Large intestine (tissue), 3 donors: Measurements from ENCODE around the gene PAM16. TPM values are rescaled to one million over a fixed set of nuclear protein-coding genes. Genes with fewer than 3 reads are reported as not detected.

Experiments used
- DNase-seq, 2 donors: peaks; one replicate each; pipeline versions ENCODE4 v3.0.0 to v3.0.0-alpha.2; 2013
- H3K27ac ChIP-seq: one replicate; pipeline ENCODE4 v1.5.1; 2013; ENCODE audit warnings: low read length
- H3K27me3 ChIP-seq: 2 replicates; pipeline ENCODE4 v1.6.1; 2013; ENCODE audit warnings: low read length; ENCODE audit not compliant: control insufficient read depth, insufficient read depth
- H3K36me3 ChIP-seq: 2 replicates; pipeline ENCODE4 v1.6.1; 2013; ENCODE audit warnings: low read length; ENCODE audit not compliant: control insufficient read depth, insufficient read depth
- H3K4me1 ChIP-seq: one replicate; pipeline ENCODE4 v1.6.1; 2013; ENCODE audit warnings: low read length; ENCODE audit not compliant: control insufficient read depth, insufficient read depth
- H3K4me3 ChIP-seq: one replicate; pipeline ENCODE4 v1.5.1; 2013; ENCODE audit warnings: low read length
- H3K9me3 ChIP-seq: one replicate; pipeline ENCODE4 v1.6.1; 2013; ENCODE audit warnings: mild to moderate bottlenecking, low read depth, low read length, moderate library complexity; ENCODE audit not compliant: control insufficient read depth
- WGBS: methylation state at CpG from one replicate; pipeline ENCODE4 v1.1.5; 2013; ENCODE audit warnings: low lambda C conversion rate; ENCODE audit not compliant: insufficient coverage; 5-methylcytosine and 5-hydroxymethylcytosine counted together
- polyA plus RNA-seq: library from polyadenylated mRNA; unstranded; fragments of 120-200 nt; gene quantifications from one replicate; pipeline ENCODE4 v1.2.1, GENCODE V29; 2013

Gene PAM16
- polyA plus RNA-seq, 1 donor: 37.9 TPM

DNA sequence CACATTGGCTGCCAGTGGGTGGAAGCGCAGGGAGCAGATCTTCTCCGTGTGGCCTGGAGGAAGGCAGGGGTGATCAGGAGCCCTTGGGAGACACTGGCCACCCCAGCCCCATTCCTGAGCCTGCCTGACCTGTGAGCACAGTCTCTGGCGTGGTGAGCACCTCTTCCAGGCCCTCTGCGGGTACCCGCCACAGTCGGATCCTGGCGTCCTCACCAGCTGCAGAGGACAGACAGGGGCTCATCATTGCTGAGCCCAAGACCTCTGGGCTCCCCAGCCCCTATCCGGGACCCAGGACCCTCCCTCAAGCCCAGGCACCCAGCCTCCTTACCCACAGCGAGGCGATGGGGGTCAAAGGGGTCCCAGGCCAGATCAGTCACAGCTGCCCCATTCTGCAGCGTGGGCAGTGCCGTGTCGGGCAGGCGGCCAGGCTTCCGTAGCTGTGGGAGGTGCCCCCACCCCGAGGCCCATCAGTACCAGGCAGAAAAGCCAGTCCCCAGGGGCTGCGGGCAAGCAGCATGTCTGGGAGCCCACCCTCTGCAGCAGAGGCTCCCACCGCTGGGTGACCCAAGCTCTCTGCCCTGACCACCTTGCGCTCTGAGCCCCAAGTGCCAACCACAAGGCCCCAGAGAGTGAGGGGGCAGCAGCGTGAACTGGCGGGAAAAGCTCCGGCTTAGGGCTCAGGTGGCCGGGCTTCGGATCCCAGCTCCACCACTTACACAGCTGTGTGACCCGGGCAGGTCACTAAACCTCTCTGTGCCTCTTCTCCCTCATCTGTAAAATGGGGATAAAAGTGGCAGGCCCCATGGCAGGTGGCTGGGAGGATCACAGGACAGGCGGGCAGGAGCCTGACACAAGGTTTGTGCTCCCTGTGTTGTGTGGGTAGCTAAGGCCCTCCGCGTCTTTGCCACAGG, 10.2 kb upstream of the PAM16 start:
- H3K9me3 ChIP-seq: no peaks in the 10 kb centered on the region
- H3K27me3 ChIP-seq: no peaks in the 10 kb centered on the region
- no peak overlapping the region for H3K4me3 ChIP-seq
- WGBS: no CpG with 5 or more reads among the region's 28 CpGs
- peaks cover 75% of the 10 kb centered on the region for H3K36me3 ChIP-seq
- H3K4me1 ChIP-seq: no peaks in the 10 kb centered on the region
- DNase-seq: no peak
- no peak overlapping the region for H3K27ac ChIP-seq

DNA sequence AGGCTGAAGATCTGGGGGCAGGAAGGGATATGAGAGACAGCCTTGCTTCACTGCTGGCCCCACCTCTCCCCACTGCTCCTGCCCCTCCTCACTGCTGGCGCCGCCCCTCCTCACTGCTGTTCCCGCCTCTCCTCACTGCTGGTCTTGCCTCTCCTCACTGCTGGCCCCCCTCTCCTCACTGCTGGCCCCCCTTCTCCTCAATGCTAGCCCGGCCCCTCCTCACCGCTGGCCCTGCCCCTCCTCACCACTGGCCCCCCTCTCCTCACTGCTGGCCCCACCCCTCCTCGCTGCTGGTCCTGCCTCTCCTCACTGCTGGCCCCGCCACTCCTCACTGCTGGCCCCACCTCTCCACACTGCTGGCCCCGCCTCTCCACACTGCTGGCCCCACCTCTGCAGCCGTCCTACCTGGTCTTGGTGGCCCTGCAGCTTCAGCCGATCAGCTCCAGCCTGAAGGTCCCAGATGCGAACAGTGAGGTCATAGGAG, 9.5 kb upstream of the PAM16 start:
- Histone ChIP-seq H3K27ac (no peak overlapping the region), H3K9me3 (no peaks in the 10 kb centered on the region), H3K4me1 (no peaks in the 10 kb centered on the region), H3K27me3 (no peaks in the 10 kb centered on the region), H3K4me3 (no peak overlapping the region), H3K36me3 (peaks cover 70% of the 10 kb centered on the region)
- no peak for DNase-seq
- WGBS: 87% methylated on average over 3 of the region's 11 CpGs

DNA sequence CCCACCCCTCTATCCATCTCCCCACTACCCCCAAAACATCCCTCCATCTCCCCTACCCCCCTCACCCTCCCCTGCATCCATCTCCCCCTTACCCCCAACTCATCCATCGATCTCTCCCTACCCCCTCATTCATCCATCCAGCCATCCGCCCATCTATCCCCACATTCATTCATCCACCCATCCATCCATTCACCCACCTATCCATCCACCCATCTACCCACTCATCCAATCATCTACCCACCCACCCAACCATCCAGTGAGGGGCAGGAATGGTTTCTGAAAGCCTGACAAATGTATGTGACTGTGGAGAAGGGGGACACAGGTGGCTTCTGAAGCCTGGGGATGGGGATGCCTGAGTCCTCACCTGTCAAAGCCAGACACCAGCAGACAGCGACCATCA, 8.8 kb upstream of the PAM16 start:
- H3K4me1 ChIP-seq: no peaks in the 10 kb centered on the region
- no peaks in the 10 kb centered on the region for H3K27me3 ChIP-seq
- no peak overlapping the region for H3K27ac ChIP-seq
- H3K36me3 ChIP-seq: peaks cover 67% of the 10 kb centered on the region
- 80% methylated on average over 1 of the region's 3 CpGs for WGBS
- no peak for DNase-seq
- no peaks in the 10 kb centered on the region for H3K9me3 ChIP-seq
- H3K4me3 ChIP-seq: no peak overlapping the region

DNA sequence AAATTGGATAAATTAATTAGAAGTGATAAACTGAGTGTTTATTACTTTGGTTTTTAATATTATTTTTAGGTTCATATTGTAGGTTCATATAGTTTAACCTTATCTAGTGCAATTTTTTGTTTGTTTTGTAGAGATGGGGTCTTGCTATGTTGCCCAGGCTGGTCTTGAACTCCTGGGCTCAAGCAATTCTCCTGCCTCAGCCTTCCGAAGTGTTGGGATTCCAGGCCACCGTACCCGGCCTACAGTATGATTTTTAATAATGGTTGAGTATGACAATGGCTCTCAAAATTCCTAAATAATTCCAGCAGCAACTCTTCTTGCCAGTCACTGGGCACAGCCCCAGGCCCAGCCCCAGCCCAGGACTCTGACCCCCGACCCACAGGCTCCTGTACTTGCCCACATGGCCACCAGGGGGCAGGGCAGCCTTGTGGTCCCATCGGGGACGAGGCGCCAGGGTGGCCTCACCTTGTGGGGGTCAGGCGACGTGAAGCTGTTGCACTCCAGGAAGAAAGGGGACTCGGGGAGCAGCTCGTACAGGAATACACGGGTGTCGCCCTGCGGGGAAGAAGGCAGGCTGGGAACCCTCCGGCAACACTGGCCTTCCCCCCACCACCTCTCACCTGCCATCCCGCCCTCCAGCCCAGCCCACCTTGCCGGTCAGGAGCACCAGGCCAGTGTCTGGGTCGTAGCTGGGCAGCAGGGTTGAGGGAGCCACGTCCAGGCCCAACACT, 7.9 kb upstream of the PAM16 start:
- Histone ChIP-seq H3K4me1 (no peaks in the 10 kb centered on the region), H3K27me3 (no peaks in the 10 kb centered on the region), H3K36me3 (peaks cover 67% of the 10 kb centered on the region), H3K27ac (no peak overlapping the region), H3K9me3 (no peaks in the 10 kb centered on the region), H3K4me3 (no peak overlapping the region)
- no peak for DNase-seq
- WGBS: no CpG with 5 or more reads among the region's 19 CpGs

DNA sequence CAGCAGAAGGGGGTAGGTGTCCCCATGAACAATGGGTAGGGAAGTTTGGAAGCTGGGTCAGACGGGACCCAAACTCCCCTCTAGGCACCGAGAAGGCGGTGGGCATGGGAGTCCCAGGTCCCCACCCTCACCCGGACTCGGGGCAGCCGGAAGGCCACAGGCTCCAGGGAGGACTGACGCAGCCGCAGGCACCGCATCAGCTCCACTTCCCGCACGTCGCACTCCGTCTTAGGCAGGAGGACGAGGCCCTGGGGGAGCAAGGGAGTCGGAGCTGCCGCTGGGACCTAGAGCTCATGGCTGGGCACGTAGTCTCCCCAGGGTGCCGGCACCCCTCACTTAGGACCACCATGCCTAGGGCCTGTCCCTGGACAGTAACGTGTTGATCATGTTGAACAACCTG, 7.1 kb upstream of the PAM16 start:
- DNase-seq: no peak
- Histone ChIP-seq H3K4me1 (no peaks in the 10 kb centered on the region), H3K27me3 (no peaks in the 10 kb centered on the region), H3K4me3 (no peak overlapping the region), H3K27ac (no peak overlapping the region), H3K9me3 (no peaks in the 10 kb centered on the region), H3K36me3 (peaks cover 60% of the 10 kb centered on the region)
- no CpG with 5 or more reads among the region's 19 CpGs for WGBS

DNA sequence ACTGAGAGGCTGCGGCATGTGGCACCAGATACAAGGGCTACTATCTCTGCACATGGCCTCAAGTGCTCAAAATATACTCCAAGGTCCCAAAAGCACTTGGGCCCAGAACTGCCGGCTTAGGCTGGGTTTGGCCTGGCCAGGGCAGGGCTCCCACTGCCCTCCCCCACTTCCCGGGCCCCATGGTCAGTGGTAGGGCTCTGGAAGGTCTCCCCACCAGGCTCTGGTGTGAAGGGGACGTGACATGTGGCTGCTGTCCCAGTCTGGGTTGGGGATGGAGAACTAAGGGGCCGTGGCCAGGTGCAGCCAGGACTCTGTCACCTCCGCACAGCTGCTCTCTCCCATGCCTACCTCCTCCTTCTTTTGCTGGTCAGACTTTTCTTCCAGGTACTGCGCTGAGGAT, 5.7 kb upstream of the PAM16 start:
- H3K36me3 ChIP-seq: peaks cover 51% of the 10 kb centered on the region
- no peaks in the 10 kb centered on the region for H3K9me3 ChIP-seq
- H3K27me3 ChIP-seq: no peaks in the 10 kb centered on the region
- no peaks in the 10 kb centered on the region for H3K4me1 ChIP-seq
- no peak overlapping the region for H3K4me3 ChIP-seq
- DNase-seq: no peak
- no peak overlapping the region for H3K27ac ChIP-seq
- 100% methylated on average over 1 of the region's 7 CpGs for WGBS

DNA sequence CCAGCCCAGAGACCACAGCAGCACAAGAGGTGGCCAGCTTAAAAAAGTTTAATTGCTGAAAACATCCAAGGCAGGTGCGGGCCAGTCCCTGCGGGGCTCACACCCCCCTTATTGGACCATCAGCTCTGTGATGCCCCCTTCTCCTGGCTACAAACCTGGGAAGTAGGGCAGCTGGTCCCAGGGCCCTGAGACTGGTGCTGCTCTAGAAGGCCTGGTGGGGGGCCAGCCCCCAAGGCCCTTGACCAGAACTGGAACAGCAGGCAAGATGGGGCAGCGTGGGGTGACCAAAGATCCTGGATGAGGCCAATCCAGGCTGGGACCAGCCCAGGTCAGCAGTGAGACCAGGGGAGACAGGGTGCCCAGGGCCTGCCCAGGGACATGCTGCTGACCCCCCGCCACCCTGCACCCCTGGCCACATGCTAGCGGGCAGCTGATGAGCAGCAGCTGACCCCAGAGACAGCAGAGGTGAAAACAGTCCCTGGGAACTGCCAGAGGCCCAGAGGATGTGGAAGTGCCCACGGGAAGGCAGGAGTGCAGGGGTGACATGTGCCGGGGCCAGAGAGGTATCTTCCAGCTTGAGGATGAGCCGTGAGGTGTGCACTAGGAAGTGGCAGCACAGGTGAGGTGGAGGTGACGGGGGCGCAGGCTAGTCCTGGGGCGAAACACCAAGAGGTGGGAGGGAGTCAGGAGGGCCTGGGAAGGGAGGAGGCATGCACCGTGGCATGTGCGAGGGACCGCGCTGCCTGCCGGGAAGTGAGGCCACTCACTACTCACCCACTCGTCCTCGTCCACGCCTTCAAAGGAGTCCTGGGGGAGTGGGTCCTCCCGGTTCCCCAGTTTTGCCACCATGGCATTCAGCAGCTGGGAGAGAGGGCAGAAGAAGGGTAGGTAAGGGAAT, 3.6 kb upstream of the PAM16 start:
- DNase-seq: no peak
- no peak overlapping the region for H3K27ac ChIP-seq
- no peak overlapping the region for H3K4me3 ChIP-seq
- peaks cover 34% of the 10 kb centered on the region for H3K36me3 ChIP-seq
- peaks cover 4% of the 10 kb centered on the region for H3K4me1 ChIP-seq
- H3K9me3 ChIP-seq: no peaks in the 10 kb centered on the region
- H3K27me3 ChIP-seq: no peaks in the 10 kb centered on the region
- no CpG with 5 or more reads among the region's 20 CpGs for WGBS

DNA sequence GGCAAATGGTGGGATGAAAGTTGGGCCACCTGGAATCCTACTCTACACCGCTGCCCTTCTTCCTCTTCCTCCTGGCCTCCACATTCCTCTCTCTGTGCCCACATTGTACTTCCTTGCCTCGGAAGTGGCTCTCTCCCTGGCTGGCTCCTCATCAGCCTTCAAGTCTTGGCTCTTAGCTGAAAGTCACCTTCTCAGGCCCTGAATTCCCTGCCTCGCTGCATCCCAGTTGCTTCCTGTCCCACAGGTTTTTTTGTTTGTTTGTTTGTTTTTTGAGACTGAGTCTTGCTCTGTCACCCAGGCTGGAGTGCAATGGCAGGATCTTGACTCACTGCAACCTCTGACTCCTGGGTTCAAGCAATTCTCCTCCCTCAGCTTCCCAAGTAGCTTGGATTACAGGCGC, 2.6 kb upstream of the PAM16 start:
- Histone ChIP-seq H3K9me3 (no peaks in the 10 kb centered on the region), H3K36me3 (peaks cover 27% of the 10 kb centered on the region), H3K4me1 (peaks cover 4% of the 10 kb centered on the region), H3K27ac (no peak overlapping the region), H3K27me3 (no peaks in the 10 kb centered on the region), H3K4me3 (no peak overlapping the region)
- no CpG with 5 or more reads among the region's 4 CpGs for WGBS
- no peak for DNase-seq

DNA sequence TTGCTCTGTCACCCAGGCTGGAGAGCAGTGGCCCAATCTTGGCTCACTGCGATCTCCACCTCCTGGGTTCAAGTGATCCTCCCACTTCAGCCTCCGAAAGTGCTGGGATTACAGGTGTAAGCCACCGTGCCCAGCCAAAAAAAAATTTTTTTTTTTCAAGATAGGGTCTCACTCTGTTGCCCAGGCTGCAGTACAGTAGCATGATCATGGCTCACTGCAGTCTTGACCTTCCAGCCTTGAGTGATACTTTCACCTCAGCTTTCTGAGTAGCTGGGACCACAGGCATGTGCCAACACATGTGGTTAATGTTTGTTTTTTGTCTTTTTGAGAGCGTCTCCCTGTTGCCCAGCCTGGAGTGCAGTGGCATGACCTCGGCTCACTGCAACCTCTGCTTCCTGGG, 1.7 kb upstream of the PAM16 start:
- Histone ChIP-seq H3K36me3 (peaks cover 18% of the 10 kb centered on the region), H3K4me3 (no peak overlapping the region), H3K4me1 (peaks cover 9% of the 10 kb centered on the region), H3K9me3 (no peaks in the 10 kb centered on the region), H3K27me3 (no peaks in the 10 kb centered on the region), H3K27ac (no peak overlapping the region)
- DNase-seq: no peak
- no CpG with 5 or more reads among the region's 5 CpGs for WGBS

DNA sequence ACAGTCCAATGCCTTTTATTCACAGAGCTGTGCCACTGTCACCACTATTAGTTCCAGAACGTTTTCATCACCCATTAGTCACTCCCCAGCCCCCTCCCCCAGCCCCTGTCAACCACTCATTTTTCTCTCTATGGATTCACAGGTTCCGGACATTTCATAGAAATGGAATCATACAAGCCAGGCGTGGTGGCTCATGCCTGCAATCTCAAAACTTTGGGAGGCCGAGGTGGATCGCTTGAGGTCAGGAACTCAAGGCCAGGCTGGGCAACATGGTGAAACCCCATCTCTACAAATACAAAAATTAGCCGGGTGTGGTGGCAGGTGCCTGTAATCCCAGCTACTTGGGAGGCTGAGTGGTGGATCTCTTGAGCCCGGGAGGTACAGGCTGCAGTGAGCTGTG, 759 bp upstream of the PAM16 start:
- Histone ChIP-seq H3K9me3 (no peaks in the 10 kb centered on the region), H3K27ac (no peak overlapping the region), H3K4me3 (no peak overlapping the region), H3K27me3 (no peaks in the 10 kb centered on the region), H3K4me1 (peaks cover 18% of the 10 kb centered on the region), H3K36me3 (peaks cover 14% of the 10 kb centered on the region)
- no CpG with 5 or more reads among the region's 7 CpGs for WGBS
- no peak for DNase-seq
